ENCODE measurements around the gene GIMD1. TPM values are rescaled to one million over a fixed set of nuclear protein-coding genes. Genes with fewer than 3 reads are reported as not detected.
"Not testable (repeated sequence)": the region's sequence is repeated elsewhere in the genome, so short reads cannot be mapped to it uniquely, and the experiment has no call there.

The GIMD1 gene
- polyA plus RNA-seq, 3 donors: not detected

DNA sequence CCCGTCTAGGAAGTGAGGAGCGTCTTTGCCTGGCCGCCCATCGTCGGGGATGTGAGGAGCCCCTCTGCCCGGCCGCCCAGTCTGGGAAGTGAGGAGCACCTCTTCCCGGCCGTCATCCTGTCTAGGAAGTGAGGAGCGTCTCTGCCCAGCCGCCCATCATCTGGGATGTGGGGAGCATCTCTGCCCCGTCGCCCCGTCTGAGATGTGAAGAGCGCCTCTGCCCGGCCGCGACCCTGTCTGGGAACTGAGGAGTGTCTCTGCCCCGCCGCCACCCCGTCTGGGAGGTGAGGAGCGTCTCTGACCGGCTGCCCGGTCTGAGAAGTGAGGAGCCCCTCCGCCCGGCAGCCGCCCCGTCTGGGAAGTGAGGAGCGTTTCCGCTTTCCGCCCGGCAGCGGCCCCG is 47.4 kb downstream of the GIMD1 start:
- Histone ChIP-seq H3K79me2 (ENCODE audit: insufficient read depth, low read length) (peaks cover 68% of the 10 kb centered on the region), H3K4me1 (ENCODE audit: control insufficient read depth in 1 of 2, insufficient read depth in 2 of 2, low read length in 2 of 2) (peaks cover 12 to 14% of the 10 kb centered on the region in 2 donors), H3K36me3 (replicated peaks in 1 of 2; ENCODE audit: control insufficient read depth in 1 of 2, insufficient read depth in 2 of 2, low read length in 2 of 2) (peaks cover 20 to 31% of the 10 kb centered on the region in 2 donors)
- H2AFZ ChIP-seq (ENCODE audit: insufficient read depth, low read depth, low read length, poor library complexity, severe bottlenecking); H3K4me2 ChIP-seq (replicated peaks; ENCODE audit: extremely low read depth, low read length, poor library complexity, severe bottlenecking); H3K27ac ChIP-seq (ENCODE audit: low read depth in 1 of 2, low read length in 2 of 2); DNase-seq; intact Hi-C loops (cut with micrococcal nuclease); H3K4me3 ChIP-seq (replicated peaks in 1 of 3; ENCODE audit: low read depth in 2 of 3, low read length in 3 of 3); H3K4me3 Mint-ChIP-seq; H3K27me3 ChIP-seq (ENCODE audit: control insufficient read depth in 2 of 2, insufficient read depth in 2 of 2, low read length in 2 of 2); H3K9me3 ChIP-seq (replicated peaks in 1 of 2; ENCODE audit: control insufficient read depth in 1 of 2, insufficient read depth in 1 of 2, low read length in 2 of 2); H3K27me3 Mint-ChIP-seq (ENCODE audit: low read depth in 3 of 3); H3K9me3 Mint-ChIP-seq; H3K9ac ChIP-seq (ENCODE audit: insufficient read depth, low read length, poor library complexity, severe bottlenecking); H4K20me1 ChIP-seq (ENCODE audit: insufficient read depth, low read length): not testable (repeated sequence)
- Mint-ChIP-seq H3K4me1 (peaks cover 11% of the 10 kb centered on the region), H3K36me3 (peaks cover 20 to 24% of the 10 kb centered on the region in 2 donors), H3K27ac (peak overlapping the region in 2 of 7 donors; percentile 26 to 76)
- WGBS (ENCODE audit: insufficient coverage): 98% methylated on average over 17 of the region's 34 CpGs

DNA sequence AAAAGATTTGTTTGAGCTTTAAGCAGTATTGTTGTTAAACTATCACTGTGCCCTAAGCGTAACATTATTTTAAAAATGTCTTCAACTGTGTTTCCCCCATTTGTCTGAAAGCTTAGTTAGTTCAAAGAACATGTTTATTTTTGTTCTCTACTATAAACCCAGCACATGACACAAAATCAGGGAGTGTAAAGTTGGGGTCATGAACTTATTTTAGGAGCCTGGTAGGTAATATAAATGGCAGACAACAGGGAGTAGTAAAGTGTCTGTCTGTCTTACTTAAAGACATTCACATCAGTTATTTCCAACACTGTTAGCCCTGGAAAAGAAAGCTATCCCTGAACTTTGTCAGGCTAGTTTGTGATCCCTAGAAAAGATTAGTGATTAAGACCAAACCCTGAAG is 48.3 kb downstream of the GIMD1 start:
- H3K4me1 Mint-ChIP-seq: peaks cover 11% of the 10 kb centered on the region
- H3K79me2 ChIP-seq (ENCODE audit: insufficient read depth, low read length): peaks cover 75% of the 10 kb centered on the region
- H3K4me3 Mint-ChIP-seq: no peak overlapping the region
- H2AFZ ChIP-seq (ENCODE audit: insufficient read depth, low read depth, low read length, poor library complexity, severe bottlenecking): no peak overlapping the region
- TF ChIP-seq, protein P1, sequence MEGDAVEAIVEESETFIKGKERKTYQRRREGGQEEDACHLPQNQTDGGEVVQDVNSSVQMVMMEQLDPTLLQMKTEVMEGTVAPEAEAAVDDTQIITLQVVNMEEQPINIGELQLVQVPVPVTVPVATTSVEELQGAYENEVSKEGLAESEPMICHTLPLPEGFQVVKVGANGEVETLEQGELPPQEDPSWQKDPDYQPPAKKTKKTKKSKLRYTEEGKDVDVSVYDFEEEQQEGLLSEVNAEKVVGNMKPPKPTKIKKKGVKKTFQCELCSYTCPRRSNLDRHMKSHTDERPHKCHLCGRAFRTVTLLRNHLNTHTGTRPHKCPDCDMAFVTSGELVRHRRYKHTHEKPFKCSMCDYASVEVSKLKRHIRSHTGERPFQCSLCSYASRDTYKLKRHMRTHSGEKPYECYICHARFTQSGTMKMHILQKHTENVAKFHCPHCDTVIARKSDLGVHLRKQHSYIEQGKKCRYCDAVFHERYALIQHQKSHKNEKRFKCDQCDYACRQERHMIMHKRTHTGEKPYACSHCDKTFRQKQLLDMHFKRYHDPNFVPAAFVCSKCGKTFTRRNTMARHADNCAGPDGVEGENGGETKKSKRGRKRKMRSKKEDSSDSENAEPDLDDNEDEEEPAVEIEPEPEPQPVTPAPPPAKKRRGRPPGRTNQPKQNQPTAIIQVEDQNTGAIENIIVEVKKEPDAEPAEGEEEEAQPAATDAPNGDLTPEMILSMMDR (IDR thresholded peaks at IDR 0.05): no peak
- H3K9me3 ChIP-seq (replicated peaks in 1 of 2; ENCODE audit: control insufficient read depth in 1 of 2, insufficient read depth in 1 of 2, low read length in 2 of 2): no peaks in the 10 kb centered on the region
- H4K20me1 ChIP-seq (ENCODE audit: insufficient read depth, low read length): no peaks in the 10 kb centered on the region
- no peaks in the 10 kb centered on the region for H3K27me3 ChIP-seq (ENCODE audit: control insufficient read depth in 2 of 2, insufficient read depth in 2 of 2, low read length in 2 of 2)
- H3K36me3 ChIP-seq (replicated peaks in 1 of 2; ENCODE audit: control insufficient read depth in 1 of 2, insufficient read depth in 2 of 2, low read length in 2 of 2): peaks cover 13 to 21% of the 10 kb centered on the region in 2 donors
- H3K4me1 ChIP-seq (ENCODE audit: control insufficient read depth in 1 of 2, insufficient read depth in 2 of 2, low read length in 2 of 2): peaks cover 16 to 18% of the 10 kb centered on the region in 2 donors
- no CpG with 5 or more reads among the region's 1 CpG for WGBS (ENCODE audit: insufficient coverage)
- H3K4me3 ChIP-seq (replicated peaks in 1 of 3; ENCODE audit: low read depth in 2 of 3, low read length in 3 of 3): no peak overlapping the region
- DNase-seq: no peak
- intact Hi-C loops (cut with micrococcal nuclease): no loop called here
- no peak overlapping the region for H3K27ac ChIP-seq (ENCODE audit: low read depth in 1 of 2, low read length in 2 of 2)
- no peaks in the 10 kb centered on the region for H3K27me3 Mint-ChIP-seq (ENCODE audit: low read depth in 3 of 3)
- H3K4me2 ChIP-seq (replicated peaks; ENCODE audit: extremely low read depth, low read length, poor library complexity, severe bottlenecking): no peak overlapping the region
- peak overlapping the region in 2 of 7 donors; percentile 52 to 68 for H3K27ac Mint-ChIP-seq
- no peak overlapping the region for H3K9ac ChIP-seq (ENCODE audit: insufficient read depth, low read length, poor library complexity, severe bottlenecking)
- peaks cover 0 to 9% (median 3%) of the 10 kb centered on the region in 7 donors for H3K9me3 Mint-ChIP-seq
- H3K36me3 Mint-ChIP-seq: peaks cover 20 to 23% of the 10 kb centered on the region in 2 donors

Measured in CD14-positive monocyte (primary cell).